ENCODE measurements around the gene IFI35.
"Not testable (repeated sequence)": the region's sequence is repeated elsewhere in the genome, so short reads cannot be mapped to it uniquely, and the experiment has no call there.

GRCh38 chr17:42975701-42976100 is 30.9 kb upstream of the IFI35 start:
- TF ChIP-seq CTCF, POLR2A (IDR thresholded peaks at IDR 0.05): not testable (repeated sequence)
